ENCODE results near the gene ABI1.

The ABI1 gene

DNA sequence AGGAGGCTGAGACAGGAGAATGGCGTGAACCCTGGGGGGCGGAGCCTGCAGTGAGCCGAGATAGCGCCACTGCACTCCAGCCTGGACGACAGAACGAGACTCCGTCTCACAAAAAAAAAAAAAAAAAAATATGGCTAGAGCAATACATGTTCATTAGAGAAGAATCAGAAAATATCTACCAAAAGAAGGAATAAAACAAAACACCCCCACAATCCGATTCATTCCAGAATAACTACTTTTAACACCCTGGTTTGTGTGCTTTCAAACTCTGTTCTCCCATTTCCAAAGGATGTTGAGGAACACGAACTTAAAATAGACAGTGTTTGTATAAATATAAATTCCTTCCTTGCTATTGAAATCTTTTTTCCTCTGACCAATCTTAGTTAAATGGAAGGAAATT, 156.8 kb downstream of the ABI1 start:
- no peaks in the 10 kb centered on the region for H3K27me3 Mint-ChIP-seq
- no peaks in the 10 kb centered on the region for H3K9me3 Mint-ChIP-seq
- peaks cover 85% of the 10 kb centered on the region for H3K36me3 Mint-ChIP-seq (ENCODE audit: low read depth)
- H3K4me1 Mint-ChIP-seq (ENCODE audit: low read depth), result peaks cover 31% of the 10 kb centered on the region
- no peak overlapping the region for H3K27ac Mint-ChIP-seq
- H3K4me3 Mint-ChIP-seq, result no peak overlapping the region

DNA sequence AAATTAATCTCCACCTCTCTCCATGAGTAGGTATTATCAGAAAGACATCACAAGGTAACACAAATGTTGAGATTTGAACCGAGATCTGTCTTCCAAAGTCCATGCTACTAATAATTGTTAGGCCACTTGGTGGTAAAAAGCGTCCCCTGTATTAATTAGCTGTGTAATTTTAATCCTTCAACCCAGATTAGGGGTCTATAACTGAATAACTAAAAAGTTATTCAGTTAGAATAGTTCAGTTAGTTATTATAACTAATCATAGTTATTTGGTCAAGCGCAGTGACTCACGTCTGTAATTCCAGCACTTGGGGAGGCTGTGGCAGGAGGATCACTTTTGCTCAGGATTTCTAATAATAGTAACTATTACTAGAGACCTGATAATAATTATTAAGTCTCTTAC, 157.7 kb downstream of the ABI1 start:
- Mint-ChIP-seq H3K36me3 (ENCODE audit: low read depth) (peaks cover 82% of the 10 kb centered on the region), H3K27ac (no peak overlapping the region)

DNA sequence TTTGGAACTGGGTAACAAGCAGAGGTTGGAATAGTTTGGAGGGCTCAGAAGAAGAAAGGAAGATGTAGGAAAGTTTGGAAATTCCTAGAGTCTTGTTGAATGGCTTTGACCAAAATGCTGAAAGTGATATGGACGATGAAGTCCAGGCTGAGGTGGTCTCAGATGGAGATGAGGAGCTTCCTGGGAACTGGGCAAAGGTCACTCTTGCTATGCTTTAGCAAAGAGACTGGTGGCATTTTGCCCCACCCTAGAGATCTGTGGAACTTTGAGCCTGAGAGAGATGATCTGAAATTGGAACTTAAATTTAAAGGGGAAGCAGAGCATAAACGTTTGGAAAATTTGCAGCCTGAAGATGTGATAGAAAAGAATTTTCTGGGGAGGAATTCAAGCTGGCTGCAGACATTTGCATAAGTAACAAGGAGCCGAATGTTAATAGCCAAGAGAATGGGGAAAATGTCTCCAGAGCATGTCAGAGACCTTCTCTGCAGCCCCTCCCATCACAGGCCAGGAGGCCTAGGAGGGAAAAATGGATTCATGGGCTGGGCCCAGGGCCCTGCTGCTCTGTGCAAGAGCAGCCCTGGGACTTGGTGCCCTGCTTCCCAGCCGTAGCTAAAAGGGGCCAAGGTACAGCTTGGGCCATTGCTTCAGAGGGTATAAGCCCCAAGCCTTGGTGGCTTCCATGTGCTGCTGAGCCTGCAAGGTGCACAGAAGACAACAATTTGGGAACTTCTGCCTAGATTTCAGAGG, 159.7 kb downstream of the ABI1 start:
- H3K36me3 Mint-ChIP-seq (ENCODE audit: low read depth), result peaks cover 66% of the 10 kb centered on the region
- no peaks in the 10 kb centered on the region for H3K27me3 Mint-ChIP-seq
- peaks cover 41% of the 10 kb centered on the region for H3K4me1 Mint-ChIP-seq (ENCODE audit: low read depth)
- peak overlapping the region; percentile 9 for H3K4me3 Mint-ChIP-seq
- H3K27ac Mint-ChIP-seq, result peak overlapping the region; percentile 52
- H3K9me3 Mint-ChIP-seq, result no peaks in the 10 kb centered on the region

More for the DNA sequence above, 157.7 kb downstream of the ABI1 start:
- peaks cover 38% of the 10 kb centered on the region for H3K4me1 Mint-ChIP-seq (ENCODE audit: low read depth)
- no peaks in the 10 kb centered on the region for H3K9me3 Mint-ChIP-seq
- H3K4me3 Mint-ChIP-seq, result no peak overlapping the region
- H3K27me3 Mint-ChIP-seq, result no peaks in the 10 kb centered on the region

DNA sequence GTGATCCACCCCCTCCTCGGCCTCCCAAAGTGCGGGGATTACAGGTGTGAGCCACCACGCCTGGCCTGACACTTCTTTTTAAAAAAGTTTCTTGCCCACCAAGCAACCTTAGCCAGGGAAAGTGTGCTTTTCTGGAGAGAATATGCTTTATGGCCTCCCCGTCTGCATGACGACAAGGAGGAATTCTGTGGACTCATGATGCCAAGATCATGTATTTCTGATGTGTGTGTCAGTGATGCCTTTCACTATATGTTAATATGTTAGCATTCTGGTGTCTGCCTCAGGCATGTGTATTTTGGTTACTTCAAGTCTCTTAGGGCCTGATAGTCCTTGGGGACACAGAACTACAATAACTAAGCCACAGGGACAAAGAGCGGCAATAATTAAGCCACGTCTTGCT, 161.1 kb downstream of the ABI1 start:
- peak overlapping the region; percentile 96 for H3K4me3 Mint-ChIP-seq
- H3K36me3 Mint-ChIP-seq (ENCODE audit: low read depth), result peaks cover 57% of the 10 kb centered on the region
- H3K4me1 Mint-ChIP-seq (ENCODE audit: low read depth), result peaks cover 40% of the 10 kb centered on the region
- no peaks in the 10 kb centered on the region for H3K9me3 Mint-ChIP-seq
- peak overlapping the region; percentile 16 for H3K27ac Mint-ChIP-seq
- H3K27me3 Mint-ChIP-seq, result no peaks in the 10 kb centered on the region

DNA sequence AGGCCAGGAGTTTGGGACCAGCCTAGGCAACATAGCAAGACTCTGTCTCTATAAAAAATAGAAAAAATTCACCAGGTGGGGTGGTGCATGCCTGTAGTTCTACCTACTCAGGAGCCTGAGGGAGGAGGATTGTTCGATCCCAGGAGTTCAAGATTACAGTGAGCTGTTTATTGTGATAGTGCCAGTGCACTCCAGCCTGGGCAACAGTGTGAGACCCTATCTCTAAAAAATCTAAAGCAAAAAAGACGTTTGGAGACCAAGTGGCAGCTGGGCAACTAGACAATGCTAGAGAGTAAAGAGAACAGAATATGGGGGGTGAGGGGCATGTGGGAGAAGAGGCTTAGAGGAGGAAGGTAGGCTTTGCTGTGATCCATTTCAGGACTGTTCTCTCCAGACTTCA, 161.8 kb downstream of the ABI1 start:
- H3K4me3 Mint-ChIP-seq, result peak overlapping the region; percentile 96
- H3K27ac Mint-ChIP-seq, result peak overlapping the region; percentile 97

DNA sequence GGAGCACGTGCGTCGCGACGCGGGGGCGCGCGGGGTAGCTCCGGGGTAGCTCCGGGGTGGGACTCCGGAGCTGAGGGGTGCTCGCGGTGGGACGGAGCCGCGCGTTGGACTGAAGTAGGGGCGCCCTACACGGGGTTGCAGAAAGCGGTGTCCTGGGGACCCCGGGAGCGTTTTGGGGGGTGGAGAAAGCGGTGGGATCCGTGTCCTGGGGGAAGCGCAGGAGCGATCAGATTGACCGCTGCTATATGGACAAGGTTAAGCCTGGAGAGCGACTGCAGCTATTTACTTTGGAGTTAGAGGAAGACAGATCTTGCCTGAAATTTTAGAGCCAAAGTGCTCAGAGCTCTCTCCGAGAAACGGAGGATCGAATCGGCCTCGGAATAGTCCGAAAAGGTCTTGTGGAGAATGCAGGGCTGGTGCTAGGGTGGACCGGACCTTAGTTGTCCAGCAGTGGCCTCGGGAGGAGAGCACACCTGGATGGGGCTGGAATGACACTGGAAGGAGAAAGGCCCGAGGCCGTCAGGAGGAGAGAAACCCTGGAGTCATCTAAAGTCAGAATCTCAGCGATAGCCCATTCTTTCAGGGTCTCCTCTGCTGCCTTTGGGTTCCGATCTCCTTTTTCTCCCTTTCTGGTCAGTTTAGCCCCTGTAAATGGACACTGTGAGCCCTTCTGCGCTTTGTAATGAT, 162.7 kb downstream of the ABI1 start:
- Mint-ChIP-seq H3K4me1 (ENCODE audit: low read depth) (peaks cover 40% of the 10 kb centered on the region), H3K27ac (peak overlapping the region; percentile 97), H3K27me3 (no peaks in the 10 kb centered on the region), H3K36me3 (ENCODE audit: low read depth) (peaks cover 44% of the 10 kb centered on the region), H3K4me3 (peak overlapping the region; percentile 96), H3K9me3 (no peaks in the 10 kb centered on the region)

More for the DNA sequence above, 161.8 kb downstream of the ABI1 start:
- H3K27me3 Mint-ChIP-seq, result no peaks in the 10 kb centered on the region
- no peaks in the 10 kb centered on the region for H3K9me3 Mint-ChIP-seq
- peaks cover 40% of the 10 kb centered on the region for H3K4me1 Mint-ChIP-seq (ENCODE audit: low read depth)
- H3K36me3 Mint-ChIP-seq (ENCODE audit: low read depth), result peaks cover 52% of the 10 kb centered on the region

DNA sequence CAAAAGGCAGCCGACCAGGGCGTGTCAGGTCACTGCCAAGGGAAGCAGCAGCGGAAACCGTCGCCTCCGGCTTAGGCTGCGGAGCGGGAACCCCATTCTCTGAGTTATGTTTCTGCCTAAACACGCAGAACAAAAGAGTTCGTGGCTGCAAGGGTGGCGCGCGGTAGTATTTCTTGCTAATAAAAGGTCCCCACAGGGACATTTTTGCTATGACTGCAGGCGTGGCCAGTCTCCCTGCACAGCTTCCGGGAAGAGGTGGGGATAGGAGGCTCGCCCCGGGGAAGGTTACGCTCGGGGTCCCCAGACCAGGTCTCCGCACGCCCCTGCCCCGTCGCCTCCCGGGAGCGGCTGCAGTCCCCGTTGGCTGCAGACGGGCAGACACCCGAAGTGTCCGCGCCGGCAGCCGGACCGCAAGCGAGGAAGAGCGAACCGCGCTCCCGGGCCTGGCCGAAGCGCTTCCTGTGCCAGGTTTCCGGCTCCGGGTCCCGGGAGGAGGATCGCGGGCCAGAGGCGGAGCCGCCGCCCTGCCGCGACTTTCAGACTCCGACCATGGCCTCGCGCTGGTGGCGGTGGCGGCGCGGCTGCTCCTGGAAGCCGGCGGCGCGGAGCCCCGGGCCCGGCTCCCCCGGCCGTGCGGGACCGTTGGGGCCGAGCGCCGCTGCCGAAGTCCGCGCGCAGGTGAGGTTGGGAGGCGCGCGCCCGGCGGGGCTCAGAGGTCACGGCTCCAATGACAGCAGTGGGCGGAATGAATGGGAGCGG, 163.4 kb downstream of the ABI1 start, which contains the start of gene PDSS1:
TSS of gene PDSS1 (plus strand) at position 539 of the 759 bp plus-strand sequence. CDS start at position 550, 11 bp downstream.
- Mint-ChIP-seq H3K4me1 (ENCODE audit: low read depth) (peaks cover 37% of the 10 kb centered on the region), H3K27ac (peak within 1 kb of the TSS; percentile 97), H3K27me3 (no peaks in the 10 kb centered on the region), H3K9me3 (no peaks in the 10 kb centered on the region), H3K4me3 (peak within 1 kb of the TSS; percentile 96), H3K36me3 (ENCODE audit: low read depth) (peaks cover 37% of the 10 kb centered on the region)

DNA sequence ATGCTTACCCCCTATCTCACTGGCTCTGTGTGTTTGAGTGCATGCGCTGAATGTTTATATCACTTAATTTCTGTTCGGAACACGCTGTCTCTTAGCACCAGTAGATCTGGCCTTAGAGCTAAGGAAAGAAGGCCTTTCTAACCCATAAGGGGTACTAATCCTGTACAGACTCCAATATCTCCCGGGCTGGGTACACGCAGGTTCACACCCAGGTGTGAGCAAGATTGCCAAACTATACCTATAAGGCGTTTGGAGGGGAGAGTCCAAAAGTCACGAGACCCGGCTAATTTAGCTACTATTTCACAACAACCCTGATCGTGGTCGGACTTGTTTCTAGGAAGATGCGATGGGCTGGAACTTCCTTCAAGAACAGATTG, 164.0 kb downstream of the ABI1 start:
- Mint-ChIP-seq H3K27ac (peak overlapping the region; percentile 93), H3K27me3 (no peaks in the 10 kb centered on the region), H3K4me3 (peak overlapping the region; percentile 96), H3K9me3 (no peaks in the 10 kb centered on the region), H3K36me3 (ENCODE audit: low read depth) (peaks cover 31% of the 10 kb centered on the region), H3K4me1 (ENCODE audit: low read depth) (peaks cover 35% of the 10 kb centered on the region)

All from stimulated activated naive CD8-positive, alpha-beta T cell treated with anti-CD3 and anti-CD28 coated beads, Interleukin-15, Interleukin-2, amounts not matched to agents 100 ng/mL and 50 ng/mL, for 24 hours (primary cell).